NCI-H69 (cell line): ENCODE results near the gene ACSL1.

ENCODE experiments used
- DNase-seq: peaks from one replicate; lab custom pipeline; 2025; lab: John Stamatoyannopoulos, UW

The ACSL1 gene, protein sequence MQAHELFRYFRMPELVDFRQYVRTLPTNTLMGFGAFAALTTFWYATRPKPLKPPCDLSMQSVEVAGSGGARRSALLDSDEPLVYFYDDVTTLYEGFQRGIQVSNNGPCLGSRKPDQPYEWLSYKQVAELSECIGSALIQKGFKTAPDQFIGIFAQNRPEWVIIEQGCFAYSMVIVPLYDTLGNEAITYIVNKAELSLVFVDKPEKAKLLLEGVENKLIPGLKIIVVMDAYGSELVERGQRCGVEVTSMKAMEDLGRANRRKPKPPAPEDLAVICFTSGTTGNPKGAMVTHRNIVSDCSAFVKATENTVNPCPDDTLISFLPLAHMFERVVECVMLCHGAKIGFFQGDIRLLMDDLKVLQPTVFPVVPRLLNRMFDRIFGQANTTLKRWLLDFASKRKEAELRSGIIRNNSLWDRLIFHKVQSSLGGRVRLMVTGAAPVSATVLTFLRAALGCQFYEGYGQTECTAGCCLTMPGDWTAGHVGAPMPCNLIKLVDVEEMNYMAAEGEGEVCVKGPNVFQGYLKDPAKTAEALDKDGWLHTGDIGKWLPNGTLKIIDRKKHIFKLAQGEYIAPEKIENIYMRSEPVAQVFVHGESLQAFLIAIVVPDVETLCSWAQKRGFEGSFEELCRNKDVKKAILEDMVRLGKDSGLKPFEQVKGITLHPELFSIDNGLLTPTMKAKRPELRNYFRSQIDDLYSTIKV

DNA sequence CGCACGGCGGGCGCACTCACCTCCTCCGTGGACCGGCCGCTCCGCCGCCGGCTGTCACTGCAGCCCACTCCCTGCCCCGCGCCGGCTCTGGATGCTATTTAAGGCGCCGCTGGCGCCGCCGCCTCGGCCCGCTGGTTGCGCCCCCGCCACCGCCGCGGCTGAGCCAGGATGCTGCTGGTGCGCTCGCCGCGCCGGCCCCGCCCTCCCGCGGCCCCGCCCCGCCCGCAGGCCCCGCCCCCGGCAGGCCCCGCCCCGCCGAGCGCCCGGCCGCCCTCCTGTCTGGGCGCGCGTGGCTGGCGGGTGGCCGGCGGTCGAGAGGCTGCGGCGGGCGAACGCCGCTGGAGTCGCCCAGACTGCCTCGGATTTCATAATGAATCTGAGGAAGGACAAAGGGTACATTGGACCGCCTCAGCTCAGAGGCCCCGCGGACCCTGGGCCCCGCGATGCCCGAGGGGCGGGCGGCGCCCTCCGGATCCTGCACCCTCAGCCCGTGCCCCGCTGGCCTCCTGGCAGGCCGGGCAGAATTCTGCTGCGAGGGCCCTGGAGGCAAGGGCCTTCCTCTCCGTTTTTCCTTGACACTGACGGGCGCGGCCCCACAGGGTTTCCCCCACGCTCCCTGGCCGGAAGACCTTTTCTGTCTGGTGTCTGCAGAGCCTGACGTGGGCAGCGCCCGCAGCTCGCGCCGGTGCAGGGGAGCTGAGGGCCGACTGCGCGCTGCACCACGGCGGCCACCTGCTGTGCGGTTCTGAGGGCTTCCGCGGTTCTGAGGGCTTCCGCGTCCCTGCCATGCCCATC, at the start of gene ACSL1:
TSS of gene ACSL1 (minus strand) at position 73 of the 795 bp plus-strand sequence. CDS start 22,454 bp downstream, outside the sequence.
- peak; percentile 70 for DNase-seq

DNA sequence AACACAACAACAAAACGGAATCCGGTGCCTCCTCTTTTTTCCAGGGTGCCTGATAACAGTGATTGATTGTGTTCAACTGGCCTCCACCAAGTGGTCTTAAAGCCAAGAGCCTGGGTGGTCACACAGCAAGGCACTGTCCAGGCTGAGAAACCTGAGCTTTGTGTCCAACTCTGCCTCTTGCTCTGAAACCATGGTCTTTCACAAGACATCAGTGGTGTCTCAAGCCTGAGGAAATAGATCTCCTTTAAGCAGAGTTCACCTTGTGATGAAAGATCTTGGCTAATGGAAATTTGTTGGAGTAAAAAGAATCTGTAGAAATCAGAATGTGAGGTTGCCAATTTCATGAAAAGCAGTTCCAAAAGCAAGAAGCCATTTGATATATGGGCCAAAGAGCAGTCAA, 47.3 kb upstream of the ACSL1 start:
- no peak for DNase-seq

DNA sequence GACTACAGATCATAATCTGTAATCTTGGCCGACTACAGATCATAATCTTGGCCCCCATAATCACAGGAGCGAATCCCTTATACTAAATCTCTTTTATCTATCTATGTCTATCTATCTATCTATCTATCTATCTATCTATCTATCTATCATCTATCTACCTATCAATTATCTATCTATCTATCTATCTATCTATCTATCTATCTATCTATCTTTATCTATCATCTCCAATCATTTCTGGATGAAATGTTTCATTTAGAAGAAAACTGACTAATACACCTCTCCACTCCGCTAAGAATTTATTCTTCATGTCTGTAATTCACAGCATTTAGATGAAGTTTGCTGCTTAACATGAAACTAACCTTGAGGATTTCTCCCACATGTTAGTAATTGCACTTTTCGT, 45.0 kb upstream of the ACSL1 start:
- no peak for DNase-seq

DNA sequence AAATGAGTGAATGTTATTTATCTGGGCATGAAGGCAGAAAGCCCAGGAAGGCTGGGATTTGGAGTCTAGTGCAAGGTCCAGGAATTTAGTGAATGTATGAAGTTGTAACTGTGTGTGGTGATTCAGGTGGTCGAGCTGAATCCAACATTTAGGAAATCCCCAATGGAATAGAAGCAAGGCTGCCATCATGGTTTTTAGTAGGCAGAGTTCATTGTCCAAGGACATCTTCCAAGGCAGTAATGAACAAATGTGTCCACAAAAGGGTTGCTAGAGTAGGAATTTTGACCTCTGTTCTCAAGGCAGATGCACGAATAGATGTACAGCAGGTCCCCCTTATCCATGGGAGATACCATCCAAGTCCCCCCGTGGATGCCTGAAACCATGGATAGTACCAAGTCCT, 42.9 kb upstream of the ACSL1 start:
- no peak for DNase-seq

DNA sequence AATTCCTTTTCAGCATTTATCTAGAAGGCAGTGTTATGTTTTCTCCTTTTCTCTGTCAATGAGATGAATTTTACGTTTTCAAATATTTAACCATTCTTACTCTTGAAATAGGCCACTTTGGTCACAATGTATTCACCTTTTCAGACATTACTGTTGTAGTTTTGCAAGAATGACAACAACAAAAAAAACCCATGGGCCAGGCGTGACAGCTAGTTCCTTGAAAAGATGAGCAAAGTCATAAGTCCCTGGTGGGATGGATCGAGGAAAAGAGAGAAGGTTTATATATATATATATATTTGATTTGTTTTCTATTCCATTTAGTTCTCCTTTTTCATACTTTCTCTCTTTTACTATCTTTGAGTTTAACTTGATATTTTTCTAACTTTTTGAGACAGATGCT, 38.1 kb upstream of the ACSL1 start:
- no peak for DNase-seq

DNA sequence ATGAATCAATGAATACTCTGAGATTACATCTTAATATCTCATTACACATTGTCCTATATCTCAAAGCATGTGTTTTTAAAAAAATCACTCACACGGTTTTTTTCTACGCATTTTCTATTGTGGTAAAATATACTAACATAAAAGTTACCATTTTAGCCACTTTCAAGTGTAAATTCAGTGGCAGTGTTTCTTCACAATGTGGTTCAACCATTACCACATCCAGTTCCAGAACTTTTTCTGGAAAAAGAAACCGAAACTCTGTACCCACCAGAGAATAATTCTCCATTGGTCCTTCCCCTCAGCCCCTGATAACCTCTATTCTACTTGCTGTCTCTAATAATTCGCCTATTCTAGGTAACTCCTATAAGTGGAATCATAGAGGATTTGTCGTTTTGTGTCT, 35.3 kb upstream of the ACSL1 start:
- no peak for DNase-seq

DNA sequence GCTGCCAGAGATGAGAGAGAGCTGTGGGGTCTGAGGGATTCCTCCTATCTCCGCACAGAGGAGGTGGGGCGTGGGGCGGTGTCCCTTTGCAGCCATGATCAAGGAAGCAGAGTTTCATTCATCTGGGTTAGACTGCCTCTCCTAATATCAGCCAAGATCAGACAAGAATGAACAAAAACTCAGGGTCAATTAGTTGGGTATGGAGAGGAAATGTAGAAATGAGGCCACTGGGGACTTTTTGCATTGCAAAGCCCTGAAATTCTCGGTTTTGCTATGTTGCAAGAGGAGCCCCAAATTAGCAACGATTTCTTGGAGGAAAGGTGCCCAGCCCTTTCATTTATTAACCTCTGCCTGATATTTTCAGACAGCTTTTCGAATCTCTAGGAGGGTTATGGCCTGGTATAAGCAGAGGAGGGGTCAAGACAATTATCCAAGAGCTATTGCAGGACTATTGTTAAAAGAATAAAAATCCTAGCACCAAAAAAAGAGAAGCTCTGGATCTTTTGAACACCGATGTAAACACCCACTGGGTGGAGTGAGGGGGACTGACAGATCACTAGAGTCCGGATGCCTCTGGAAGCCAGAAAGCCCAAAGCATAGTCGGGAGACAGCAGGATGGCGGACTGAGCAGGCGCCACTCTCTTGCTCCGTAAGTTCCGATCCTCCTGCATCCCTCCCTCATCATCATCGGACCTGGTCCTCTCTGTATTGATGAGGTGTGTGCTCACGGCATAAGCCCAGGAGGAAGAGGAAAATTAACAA, 34.4 kb upstream of the ACSL1 start:
- no peak for DNase-seq

DNA sequence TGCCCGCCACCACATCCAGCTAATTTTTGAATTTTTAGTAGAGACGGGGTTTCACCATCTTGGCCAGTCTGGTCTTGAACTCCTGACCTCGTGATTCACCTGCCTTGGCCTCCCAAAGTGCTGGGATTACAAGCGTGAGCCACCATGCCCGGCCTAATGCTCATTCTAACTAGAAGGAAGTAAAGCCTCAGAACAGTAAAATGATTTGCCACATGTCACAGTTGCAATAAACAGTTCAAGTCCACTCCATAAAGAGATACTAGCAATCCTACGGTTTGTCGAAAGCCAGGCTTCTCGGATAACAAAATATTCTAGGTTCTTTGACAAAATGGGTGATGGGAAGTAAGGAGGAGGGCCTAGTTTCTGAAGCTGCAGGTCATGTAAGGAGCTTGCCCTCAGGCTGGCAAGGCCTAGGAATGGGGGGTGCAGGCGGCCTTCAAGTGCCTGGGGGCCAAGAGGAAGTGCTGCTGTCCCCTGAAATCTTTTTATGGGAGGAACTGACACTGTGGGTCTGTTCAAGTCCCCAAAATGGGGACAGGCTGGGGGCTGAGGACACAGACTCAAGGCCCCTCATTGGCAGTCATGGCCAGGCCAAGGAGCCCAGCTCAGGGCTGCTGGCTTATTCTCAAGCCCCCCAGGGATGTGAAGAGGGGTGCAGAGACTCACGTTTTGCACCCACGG, 31.8 kb upstream of the ACSL1 start:
- no peak for DNase-seq

DNA sequence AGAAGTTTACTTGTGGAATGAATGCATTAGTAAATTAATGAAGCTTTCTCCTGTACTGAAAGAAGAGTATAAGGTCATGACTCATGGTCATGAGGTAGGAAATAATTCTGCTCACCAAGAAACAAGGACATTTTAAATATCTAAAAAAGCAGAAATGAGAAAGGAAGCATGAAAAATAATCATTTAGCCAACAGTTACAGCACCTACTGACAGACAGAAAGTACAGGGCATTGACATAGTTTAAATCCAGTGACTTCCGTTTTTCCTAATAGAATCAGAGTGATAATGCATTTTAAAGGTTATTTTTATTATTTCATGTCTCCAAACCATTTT, 30.5 kb upstream of the ACSL1 start:
- no peak for DNase-seq

DNA sequence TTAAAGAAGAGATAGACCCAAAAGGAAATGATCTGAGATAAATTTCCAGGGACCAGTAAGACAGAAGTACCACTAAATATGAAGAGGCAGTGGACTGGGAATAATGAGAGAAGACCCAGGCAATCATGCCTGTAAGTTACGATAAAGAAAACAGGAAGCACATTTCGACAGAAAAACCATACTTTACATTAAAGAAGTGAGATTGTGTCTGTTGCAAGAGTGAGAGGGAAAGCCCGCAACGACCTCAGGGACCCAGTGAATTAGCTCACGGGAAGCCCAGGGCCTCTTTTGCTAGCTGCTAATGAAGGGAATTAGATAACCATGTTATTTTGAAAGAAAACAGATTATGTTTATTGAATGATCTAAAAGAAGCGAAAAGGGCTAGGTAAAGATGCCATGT, 28.9 kb upstream of the ACSL1 start:
- DNase-seq, result no peak

DNA sequence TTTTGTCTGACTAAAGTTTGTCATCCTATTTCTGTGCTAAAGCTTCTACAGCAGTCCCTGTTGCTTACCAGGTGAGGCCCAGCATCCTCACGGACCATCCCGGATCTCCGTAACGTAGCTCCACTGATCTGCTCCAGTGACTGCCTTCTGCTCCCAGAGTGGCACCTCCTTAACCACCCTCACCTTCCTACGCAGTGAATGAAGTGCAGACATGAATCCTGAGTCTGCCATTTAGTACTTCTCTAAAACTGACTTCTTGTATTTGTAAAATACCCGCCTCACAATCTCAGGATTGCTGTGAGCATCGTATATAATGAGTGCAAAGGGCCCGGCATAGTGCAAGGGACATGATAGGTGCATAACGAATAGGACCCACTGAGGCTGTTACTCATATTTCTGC, 27.7 kb upstream of the ACSL1 start:
- no peak for DNase-seq

DNA sequence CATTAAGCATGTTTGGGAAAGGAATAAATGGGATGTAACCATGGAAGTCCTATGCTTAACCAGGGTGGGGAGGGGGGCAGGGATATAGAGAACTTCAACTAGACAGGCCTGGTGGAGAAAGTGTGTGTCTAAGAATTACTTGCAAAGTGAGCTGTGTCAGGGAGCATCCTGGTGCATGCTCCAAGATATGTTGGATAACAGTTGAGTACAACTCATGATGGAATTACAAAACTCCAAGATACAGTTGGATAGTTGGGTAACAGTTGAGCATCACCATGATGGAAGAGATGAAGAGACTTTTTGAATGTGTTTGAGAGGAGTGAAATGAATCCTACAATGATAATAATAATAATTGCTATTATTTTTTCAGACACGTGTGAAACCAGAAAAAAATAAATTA, 26.1 kb upstream of the ACSL1 start:
- no peak for DNase-seq

DNA sequence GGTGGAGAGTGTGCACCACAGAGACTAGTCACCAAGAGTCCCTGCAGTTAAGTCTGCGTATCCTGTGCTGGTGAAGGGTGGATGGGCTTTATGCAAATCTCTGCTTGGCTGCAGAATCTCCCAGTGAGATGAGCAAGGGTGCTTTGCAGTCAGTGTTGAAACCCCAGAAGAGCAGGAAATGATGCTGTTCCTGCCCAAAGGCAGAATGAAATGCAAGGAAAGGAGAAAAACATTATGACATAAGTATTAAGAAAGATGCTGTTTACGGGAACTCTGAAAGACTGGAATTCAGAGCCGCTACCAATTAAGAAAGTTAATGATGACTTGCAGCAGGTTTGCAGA, 25.4 kb upstream of the ACSL1 start:
- no peak for DNase-seq

DNA sequence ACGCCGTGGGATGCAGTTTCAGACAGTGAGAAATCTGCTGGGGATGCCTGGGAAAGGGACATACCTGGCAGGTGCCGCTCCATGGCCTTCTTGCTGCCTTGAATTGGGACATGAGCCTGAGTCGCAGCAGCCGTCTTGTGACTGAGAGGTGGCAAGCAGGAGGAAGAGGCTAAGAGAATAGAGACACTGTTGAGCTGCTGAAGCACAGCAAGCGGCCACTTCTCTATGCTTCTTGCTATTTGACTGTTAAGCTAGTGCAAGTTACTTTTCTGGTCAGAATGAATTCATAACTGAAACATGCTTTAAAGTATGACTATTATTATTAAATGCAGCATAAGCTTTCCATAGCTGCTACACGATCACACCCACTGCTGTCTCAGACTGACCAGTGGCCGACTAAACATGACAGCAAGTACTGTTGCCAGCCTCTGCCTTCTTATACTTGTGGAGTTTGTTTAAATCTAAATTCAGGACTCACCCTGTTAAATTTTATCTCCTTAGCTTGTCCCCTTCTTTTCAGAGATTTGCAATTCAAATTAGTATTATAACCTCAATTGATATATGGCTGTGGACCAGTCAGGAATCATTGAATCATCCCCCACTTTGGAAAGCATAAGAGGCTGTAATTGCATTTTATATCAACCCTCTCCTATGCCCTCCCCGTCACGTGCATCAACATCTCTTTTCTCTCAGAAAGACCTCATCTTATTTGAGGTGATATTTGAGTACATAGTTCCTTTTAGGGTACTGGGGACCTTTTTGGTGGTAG, 24.8 kb upstream of the ACSL1 start:
- DNase-seq, result no peak

DNA sequence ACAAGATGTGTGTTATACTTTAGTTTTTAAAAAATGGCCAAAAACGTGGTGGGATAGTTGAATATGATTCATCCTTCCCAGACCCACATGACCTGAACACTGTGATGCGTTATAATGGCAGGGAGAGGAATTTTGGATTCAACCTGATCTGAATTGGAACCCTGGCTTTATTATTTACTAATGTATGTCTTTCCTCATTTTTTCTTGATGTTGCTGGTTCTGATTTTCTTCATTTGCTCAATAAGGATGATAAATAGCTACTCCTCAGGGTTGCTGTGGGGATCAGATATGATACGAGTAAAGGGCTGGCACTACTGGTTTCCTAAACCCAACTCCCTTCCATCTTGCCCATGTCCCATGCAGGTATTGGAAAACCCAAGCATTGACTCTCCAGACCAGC, 24.2 kb upstream of the ACSL1 start:
- no peak for DNase-seq

DNA sequence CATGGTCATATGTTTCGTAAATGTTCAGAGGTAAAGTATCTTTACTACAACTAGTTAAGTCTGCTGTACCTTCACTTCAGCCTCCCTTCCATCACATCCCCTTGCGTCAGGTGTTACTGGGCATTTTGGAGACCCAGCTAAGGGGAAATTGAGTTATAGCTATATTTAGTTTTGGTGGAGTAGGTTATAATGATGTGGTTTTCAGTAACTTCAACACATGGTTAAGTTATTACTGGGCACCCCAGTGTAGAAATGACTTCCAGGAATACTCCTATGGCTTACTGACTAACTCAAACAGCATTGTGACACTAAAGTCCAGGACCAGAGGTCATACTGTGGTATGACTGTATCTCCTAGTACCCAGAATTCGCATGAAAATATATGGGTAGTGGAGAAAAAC, 23.4 kb upstream of the ACSL1 start:
- no peak for DNase-seq

DNA sequence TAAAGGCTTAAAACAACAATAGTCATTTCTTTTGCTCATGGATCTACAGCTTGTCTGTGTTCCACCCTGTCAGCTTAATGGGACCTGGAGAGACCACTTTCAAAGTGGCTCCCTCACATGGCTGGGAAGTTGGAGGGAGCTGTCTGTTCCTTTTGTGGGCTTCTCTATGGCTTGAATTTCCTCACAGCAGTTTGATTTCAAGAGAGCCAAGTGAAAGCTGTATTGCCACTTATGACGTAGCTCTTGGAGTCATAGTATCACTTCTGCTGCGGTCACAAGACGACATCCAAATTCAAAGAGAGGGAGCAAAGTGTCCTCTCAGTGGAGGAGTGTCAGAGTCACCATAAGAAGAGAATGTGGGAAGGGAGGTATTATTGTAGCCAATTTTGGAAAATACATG, 22.7 kb upstream of the ACSL1 start:
- DNase-seq, result no peak

DNA sequence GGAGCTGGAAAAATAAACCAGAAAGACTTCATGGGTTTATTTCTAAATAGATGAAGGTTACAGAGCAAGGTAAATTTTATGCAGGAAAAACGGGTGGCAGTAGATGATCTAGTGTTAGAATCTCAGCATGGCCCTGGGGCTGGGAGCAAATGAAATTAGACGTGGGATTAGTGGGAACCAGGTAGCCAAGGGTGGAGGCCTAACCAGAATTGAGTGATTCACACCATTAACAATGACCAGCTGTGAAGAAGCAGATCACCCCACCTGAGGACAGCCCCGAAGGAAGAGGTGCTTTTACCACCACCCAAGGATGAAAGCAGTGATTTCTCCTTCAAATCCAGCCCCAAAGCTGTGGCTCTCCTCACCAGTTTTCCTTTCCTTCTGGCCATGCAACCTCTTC, 20.8 kb upstream of the ACSL1 start:
- no peak for DNase-seq

DNA sequence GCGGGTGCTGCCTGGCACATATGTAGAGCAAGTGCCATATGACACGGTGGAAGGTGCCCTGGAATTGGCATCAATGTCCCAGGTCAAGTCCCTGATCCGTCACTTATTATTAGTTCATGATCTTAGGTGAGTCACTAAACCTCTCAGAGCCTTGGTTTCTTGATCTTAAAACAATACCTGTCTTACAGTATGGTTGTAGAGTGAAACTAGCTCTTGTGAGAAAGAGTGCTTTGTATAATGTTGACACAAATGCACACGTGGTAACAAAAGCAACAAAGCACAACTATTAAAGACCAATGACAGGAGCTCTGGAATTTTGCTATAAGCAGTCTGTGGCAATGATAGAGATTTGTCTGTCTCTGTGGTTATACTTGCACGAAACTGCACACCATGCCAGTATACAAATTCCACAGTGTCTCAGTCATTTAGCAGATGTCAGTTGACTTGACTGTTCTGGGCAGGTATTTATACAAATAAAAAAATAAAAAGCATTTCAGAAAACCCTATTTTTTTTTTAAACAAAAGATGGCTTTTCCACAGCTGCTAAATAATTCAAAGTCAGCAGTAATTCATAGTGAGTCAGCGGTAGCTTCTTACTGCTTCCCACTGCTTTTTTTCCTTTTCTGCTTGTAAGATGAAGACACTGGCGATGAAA, 19.7 kb upstream of the ACSL1 start:
- DNase-seq, result no peak

DNA sequence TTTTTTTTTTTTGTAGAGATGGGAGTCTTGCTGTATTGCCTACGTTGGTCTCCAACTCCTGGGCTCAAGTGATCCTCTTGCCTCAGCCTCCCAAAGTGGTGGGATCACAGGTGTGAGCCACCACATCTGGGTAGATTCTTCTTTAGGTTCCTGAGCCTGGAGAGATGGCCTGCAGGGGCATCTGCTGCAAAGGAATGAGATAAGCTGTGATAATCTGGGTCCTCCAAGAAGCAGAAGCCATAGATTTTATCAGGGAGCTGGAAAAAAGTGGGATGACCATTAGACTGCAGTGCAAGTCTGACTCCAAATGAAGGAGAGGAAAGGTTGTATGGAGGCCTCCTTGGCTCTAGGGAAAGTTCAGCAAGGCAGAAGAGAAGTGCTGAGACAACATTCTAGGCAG, 19.0 kb upstream of the ACSL1 start:
- DNase-seq, result no peak
